DMS153 treated with DMSO at 0.1 percent for 48 hours (cell line): ENCODE data around the gene C4B.

Source experiments
- DNase-seq: peaks from one replicate; lab custom pipeline; 2025; ENCODE audit not compliant: unreplicated experiment; lab: John Stamatoyannopoulos, UW

C4B gene

DNA sequence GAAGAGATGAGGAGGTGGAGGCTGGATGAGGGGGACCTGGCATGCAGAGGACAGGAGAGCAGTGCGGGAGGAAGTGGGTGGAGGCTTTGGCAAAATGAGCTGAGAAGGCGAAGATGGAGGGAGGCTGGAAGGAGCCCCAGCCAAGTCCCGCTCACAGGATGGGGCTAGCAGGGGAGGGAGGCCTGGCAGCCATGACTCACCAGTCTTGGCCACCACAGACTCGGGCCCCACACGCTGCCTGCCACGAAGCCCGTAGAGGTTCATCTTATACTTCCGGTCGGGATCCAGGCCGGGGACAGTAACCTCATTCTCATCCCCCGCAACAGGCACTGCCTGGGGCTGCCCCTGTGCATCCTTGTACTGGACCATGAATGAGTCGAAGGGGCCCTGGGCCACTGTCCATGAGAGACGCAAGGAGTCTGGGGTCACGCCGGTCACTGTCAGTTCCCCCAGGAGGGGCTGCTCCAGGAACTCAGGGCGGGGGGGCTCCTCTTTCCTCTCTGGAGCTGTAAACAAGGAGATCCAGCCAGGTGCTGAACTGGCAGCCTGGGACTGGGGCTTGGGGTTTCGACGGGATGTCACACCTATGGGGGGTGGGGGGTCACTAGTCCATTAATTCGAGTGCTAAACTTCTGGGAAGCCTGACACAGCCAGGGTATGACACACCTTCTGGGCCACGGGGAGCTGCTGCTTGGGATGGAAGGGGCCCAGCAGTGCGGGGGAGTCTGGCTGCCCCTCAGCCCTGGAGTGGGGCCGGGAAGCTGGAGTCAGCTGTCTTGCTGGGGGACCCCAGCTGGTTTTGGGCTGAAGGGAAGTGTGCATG is 66.8 kb downstream of the C4B start:
- no peak for DNase-seq

DNA sequence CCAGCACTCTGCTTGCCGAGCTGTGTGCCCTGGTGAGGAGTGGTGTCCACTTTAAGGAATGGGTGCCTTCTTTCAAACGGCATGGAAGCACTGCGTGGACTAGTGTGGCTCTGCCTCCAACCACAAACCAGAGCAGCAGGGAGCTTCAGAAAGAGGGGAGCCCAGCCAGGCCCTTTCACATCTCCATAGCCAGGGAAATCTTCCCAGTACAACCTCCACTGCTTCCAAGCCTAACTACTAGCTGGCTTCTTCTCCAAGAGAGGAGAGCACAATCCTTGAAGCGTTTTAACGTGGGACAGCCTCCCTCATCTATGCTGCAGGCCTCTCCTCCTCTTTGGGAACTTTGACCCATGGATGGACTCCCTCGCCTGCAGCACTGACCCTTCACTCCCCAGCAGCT is 67.9 kb downstream of the C4B start:
- no peak for DNase-seq

DNA sequence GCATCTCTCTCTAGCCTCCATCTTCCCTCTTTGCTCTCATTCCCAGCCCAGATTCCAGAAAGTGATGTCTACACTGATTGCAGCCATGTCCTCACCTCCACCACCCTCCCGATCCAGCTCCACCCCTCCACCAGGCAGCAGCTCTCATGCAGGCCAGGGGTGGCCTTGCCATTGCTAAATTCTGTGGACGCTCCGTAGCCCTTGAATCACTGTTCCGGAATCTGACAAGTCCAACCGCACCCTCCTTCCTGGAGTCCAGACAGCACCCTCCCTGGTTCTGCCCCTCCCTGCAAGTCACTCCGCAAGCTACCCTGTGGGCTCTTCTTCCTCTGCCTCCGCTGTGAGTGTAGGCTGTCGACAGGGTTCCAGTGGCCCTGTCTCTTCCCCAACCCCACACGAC is 68.3 kb downstream of the C4B start:
- no peak for DNase-seq

DNA sequence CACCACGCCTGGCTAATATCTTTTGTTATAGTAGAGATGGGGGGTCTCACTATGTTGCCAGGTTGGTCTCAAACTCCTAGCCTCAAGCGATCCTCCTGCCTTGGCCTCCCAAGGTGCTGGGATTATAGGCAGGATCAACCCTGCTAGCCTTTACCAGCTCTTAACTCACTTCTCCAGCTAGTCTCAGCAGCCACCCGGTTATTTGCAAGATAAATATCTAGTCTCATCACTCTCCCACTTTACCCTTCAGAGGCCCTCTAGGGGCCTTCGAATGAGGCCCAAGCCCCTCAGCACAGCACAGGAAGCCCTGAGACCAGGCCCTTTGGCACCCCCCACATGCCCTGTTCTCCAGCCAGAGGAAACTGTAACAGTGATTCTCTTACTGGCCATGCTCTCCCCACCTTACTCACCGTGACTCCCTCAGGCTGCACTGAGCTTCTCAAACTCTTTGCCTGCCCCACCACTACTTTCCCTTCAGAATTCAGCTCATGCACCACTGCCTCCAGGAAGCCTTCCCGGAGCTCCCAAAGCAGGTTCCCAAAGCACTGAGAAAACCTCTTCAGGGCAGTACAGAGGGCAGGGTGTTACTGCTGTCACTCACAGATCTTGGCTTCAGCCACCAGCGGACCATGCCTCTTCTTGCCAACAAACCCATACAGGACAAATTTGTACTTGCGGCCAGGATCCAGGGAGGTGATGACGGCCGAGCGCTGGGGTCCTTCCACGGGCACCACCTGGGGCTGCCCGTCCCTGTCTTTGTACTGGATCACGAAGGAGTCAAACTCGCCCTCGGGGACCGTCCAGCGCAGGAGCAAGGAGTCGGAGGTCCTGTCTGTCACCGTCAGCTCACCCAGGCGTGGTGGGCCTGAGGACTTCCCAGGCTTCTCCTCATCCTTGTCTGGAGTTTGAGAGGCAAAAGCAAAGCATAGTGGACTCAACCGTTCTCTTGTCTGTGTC is 69.5 kb downstream of the C4B start:
- DNase-seq = no peak

DNA sequence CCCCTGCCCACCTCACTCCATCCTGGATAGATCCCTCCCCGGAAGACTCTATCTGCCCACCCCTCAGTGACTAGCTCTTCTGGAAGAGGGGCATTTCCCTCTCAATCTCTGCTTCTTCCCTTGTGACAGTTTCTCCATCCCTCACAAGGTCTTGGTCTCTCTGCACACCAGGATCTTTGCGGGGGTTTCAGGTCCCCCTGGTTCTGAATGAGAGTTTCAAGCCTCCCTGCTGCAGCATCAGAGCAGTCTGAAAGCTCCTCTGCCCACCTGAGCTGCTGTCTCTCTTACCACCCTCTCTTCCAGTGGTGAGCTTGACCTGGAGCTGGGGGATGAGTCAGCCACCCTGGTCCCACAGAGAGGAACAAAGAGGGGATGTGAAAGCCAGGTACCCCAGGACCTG is 70.2 kb downstream of the C4B start:
- DNase-seq = no peak
